Measurements from ENCODE around the gene TBC1D9B. TPM values are rescaled to one million over a fixed set of nuclear protein-coding genes. Genes with fewer than 3 reads are reported as not detected.

The TBC1D9B gene
- total and polyA plus RNA-seq, 9 of the 15 experiments (the other 6 are each of a cell fraction or from before 2014, with no cell fraction given), result 2.9 to 59.1 (median 33.5) TPM

DNA sequence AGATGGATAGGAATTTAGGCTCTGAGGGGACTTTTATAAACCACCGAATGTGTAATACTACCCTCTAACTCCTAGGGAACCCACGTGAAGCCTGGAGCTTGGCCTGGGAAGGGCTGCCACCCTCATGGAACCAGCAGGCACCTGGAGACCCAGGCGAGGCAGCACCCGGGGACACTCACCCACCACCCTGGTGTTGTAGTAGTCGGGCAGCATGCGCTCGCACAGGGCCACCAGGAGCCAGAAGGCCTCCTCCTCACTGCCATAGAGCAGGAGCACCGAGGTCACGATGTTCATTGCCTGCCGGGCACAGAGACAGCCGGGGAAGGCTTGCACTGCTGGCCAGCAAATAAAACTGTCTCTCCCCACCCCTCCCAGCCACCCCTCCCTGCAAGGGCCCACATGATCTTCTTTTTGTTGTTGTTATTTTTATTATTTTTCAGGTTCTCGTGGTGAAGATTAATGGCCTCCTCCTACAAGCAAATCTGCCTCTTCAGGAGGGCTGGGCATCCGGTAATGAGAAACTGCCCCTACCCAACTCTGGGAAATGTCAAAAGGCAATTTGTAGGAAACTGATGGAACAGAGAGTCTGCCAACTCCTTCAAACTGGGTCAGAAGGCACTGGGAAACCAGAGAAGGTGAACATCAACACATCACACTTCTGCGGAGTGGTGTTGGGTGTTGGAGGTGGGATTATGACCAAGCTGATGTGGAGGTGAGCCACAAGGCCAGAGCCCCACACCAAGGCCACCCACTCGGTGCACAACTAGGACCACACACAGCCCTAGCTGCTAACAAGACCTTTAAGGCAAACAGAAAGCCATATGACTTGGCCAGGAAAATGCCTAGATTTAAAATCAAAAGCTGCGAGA is 31.7 kb downstream of the TBC1D9B start:
- DNase-seq (ENCODE audit: extremely low read depth in 1 of 4, low spot score in 3 of 4) (no peak), ATAC-seq (no peak), FAIRE-seq (no peak)
- no peaks in the 10 kb centered on the region for H3K9me3 ChIP-seq (replicated peaks; ENCODE audit: control insufficient read depth, insufficient read depth, low read depth, low read length)
- BruUV-seq (replicated peaks), result no TSS peak
- H3K4me2 ChIP-seq (ENCODE audit: insufficient read depth, low read length), result no peak overlapping the region
- H3K79me2 ChIP-seq (ENCODE audit: control insufficient read depth, insufficient read depth, low read length), result no peaks in the 10 kb centered on the region
- ChIA-PET POLR2A (interaction anchor here (0.6 to 0.7 kb wide), 2 partner anchors 115 to 126 kb away, joined by 3 read pairs; no protein-coding TSS in a partner anchor), CTCF (ENCODE audit: low intra/inter-chr PET ratio) (no interaction called here)
- no peaks in the 10 kb centered on the region for H3K9me1 ChIP-seq (ENCODE audit: control insufficient read depth, insufficient read depth, low read length)
- peaks cover 0 to under 1% of the 10 kb centered on the region in 2 experiments; a peak in 1 of 5 replicates for H3K4me1 ChIP-seq (replicated peaks in 1 of 2; ENCODE audit: control insufficient read depth in 2 of 2, insufficient read depth in 2 of 2, low read length in 2 of 2)
- H3K9ac ChIP-seq (ENCODE audit: insufficient read depth in 1 of 2, low read depth in 2 of 2, low read length in 2 of 2), result no peak overlapping the region
- TF ChIP-seq, protein P1, sequence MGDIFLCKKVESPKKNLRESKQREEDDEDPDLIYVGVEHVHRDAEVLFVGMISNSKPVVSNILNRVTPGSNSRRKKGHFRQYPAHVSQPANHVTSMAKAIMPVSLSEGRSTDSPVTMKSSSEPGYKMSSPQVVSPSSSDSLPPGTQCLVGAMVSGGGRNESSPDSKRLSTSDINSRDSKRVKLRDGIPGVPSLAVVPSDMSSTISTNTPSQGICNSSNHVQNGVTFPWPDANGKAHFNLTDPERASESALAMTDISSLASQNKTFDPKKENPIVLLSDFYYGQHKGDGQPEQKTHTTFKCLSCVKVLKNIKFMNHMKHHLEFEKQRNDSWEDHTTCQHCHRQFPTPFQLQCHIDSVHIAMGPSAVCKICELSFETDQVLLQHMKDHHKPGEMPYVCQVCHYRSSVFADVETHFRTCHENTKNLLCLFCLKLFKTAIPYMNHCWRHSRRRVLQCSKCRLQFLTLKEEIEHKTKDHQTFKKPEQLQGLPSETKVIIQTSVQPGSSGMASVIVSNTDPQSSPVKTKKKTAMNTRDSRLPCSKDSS (IDR thresholded peaks at IDR 0.05; ENCODE audit: low read depth, partially characterized antibody), result no peak
- TF ChIP-seq, protein P2, sequence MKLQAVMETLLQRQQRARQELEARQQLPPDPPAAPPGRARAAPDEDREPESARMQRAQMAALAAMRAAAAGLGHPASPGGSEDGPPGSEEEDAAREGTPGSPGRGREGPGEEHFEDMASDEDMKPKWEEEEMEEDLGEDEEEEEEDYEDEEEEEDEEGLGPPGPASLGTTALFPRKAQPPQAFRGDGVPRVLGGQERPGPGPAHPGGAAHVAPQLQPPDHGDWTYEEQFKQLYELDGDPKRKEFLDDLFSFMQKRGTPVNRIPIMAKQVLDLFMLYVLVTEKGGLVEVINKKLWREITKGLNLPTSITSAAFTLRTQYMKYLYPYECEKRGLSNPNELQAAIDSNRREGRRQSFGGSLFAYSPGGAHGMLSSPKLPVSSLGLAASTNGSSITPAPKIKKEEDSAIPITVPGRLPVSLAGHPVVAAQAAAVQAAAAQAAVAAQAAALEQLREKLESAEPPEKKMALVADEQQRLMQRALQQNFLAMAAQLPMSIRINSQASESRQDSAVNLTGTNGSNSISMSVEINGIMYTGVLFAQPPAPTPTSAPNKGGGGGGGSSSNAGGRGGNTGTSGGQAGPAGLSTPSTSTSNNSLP (IDR thresholded peaks at IDR 0.05; ENCODE audit: borderline replicate concordance, low read depth, low read length), result no peak
- TF ChIP-seq TFAM (CRISPR knock-in tag; conservative IDR thresholded peaks at IDR 0.05) (no peak), KDM1A (IDR thresholded peaks at IDR 0.05) (no peak)
- no peaks in the 10 kb centered on the region for H3K27me3 ChIP-seq (ENCODE audit: control insufficient read depth in 2 of 2, insufficient read depth in 2 of 2, low read length in 2 of 2)
- intact Hi-C loops (cut with micrococcal nuclease), result no loop called here
- H3K36me3 ChIP-seq (ENCODE audit: control insufficient read depth, insufficient read depth, low read length), result peaks cover 77% of the 10 kb centered on the region; the same call in 2 of the 3 replicates
- WGBS (ENCODE audit: insufficient coverage, low coverage, missing lambda C conversion rate), result 85% methylated on average over 16 of the region's 16 CpGs
- no peak overlapping the region for H3K27ac ChIP-seq (ENCODE audit: extremely low read depth, low read depth, low read length)
- no peaks in the 10 kb centered on the region; the same call in 1 of the 2 replicates for H4K20me1 ChIP-seq (replicated peaks; ENCODE audit: control insufficient read depth, insufficient read depth, low read length)
- no peak overlapping the region for H2AFZ ChIP-seq (ENCODE audit: low read depth, low read length)
- H3K4me3 ChIP-seq, result no peak overlapping the region
- in situ Hi-C loops (cut with MboI), result no loop called here

Measured in K562 (cell line).